Breast epithelium (tissue), 3 donors: Measurements from ENCODE around the gene COLGALT1.

Experiments used
- POLR2AphosphoS5 ChIP-seq, 3 donors: sonication (generic); formaldehyde crosslinking; IDR thresholded peaks; one replicate each; pipeline ENCODE4 v1.6.1; 2017; ENCODE audit warnings: antibody characterized with exemption in 3 of 3
- TF ChIP-seq, protein P1 (sequence below), 3 donors: fragments of 450-650 bp; IDR thresholded peaks; one replicate each; pipeline ENCODE4 v1.5.1; 2016 to 2017; ENCODE audit warnings: antibody characterized with exemption in 3 of 3, mild to moderate bottlenecking in 3 of 3, moderate library complexity in 3 of 3

DNA sequence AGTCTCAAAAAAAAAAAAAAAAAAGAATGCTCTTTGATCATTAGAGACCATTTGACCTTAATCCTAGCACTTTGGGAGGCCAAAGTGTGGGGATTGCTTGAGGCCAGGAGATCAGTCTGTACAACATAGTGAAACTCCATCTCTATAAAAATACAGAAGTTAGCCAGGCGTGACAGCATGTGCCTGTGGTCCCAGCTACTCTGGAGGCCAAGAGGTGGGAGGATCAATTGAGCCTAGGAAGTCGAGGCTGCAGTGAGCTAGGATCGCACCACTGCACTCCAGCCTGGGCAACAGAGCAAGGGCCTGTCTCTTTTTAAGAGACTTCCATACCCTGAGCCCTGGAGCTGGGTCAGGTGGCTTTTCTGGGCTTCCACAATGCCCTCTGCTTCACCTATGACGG lies 11.5 kb upstream of the COLGALT1 start:
- TF ChIP-seq, protein P1, sequence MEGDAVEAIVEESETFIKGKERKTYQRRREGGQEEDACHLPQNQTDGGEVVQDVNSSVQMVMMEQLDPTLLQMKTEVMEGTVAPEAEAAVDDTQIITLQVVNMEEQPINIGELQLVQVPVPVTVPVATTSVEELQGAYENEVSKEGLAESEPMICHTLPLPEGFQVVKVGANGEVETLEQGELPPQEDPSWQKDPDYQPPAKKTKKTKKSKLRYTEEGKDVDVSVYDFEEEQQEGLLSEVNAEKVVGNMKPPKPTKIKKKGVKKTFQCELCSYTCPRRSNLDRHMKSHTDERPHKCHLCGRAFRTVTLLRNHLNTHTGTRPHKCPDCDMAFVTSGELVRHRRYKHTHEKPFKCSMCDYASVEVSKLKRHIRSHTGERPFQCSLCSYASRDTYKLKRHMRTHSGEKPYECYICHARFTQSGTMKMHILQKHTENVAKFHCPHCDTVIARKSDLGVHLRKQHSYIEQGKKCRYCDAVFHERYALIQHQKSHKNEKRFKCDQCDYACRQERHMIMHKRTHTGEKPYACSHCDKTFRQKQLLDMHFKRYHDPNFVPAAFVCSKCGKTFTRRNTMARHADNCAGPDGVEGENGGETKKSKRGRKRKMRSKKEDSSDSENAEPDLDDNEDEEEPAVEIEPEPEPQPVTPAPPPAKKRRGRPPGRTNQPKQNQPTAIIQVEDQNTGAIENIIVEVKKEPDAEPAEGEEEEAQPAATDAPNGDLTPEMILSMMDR (IDR thresholded peaks at IDR 0.05), result no peak
- no peak for TF ChIP-seq POLR2AphosphoS5 (IDR thresholded peaks at IDR 0.05)
